Karpas-422 (cell line): ENCODE data around the gene PPP4R3A. TPM values are rescaled to one million over a fixed set of nuclear protein-coding genes. Genes with fewer than 3 reads are reported as not detected.
"Not testable (repeated sequence)": the region's sequence is repeated elsewhere in the genome, so short reads cannot be mapped to it uniquely, and the experiment has no call there.

Source experiments
- DNase-seq: peaks from one replicate; pipeline ENCODE4 v3.0.0-alpha.2; 2015
- H2AFZ ChIP-seq: fragments of 200-600 bp; sonication (generic); 2 replicates; pipeline ENCODE4 v1.6.1; 2014; ENCODE audit warnings: antibody characterized with exemption, low read length, mixed read lengths
- H3K27ac ChIP-seq: fragments of 200-600 bp; sonication (generic); 2 replicates; pipeline ENCODE4 v1.5.1; 2014; ENCODE audit warnings: mild to moderate bottlenecking, low read length, moderate library complexity
- H3K27me3 ChIP-seq: fragments of 200-600 bp; sonication (generic); 2 replicates; pipeline ENCODE4 v1.6.1; 2014; ENCODE audit warnings: low read length, mixed read lengths
- H3K36me3 ChIP-seq: fragments of 200-600 bp; sonication (generic); 2 replicates; pipeline ENCODE4 v1.6.1; 2014; ENCODE audit warnings: low read length, mixed read lengths; ENCODE audit not compliant: insufficient read depth
- H3K4me1 ChIP-seq: fragments of 200-600 bp; sonication (generic); 2 replicates; pipeline ENCODE4 v1.6.1; 2014; ENCODE audit warnings: mild to moderate bottlenecking, low read length, mixed read lengths
- H3K4me2 ChIP-seq: fragments of 200-600 bp; sonication (generic); 2 replicates; pipeline ENCODE4 v1.6.1; 2014; ENCODE audit warnings: low read length, low read depth, mild to moderate bottlenecking; ENCODE audit not compliant: poor library complexity, severe bottlenecking
- H3K4me3 ChIP-seq: fragments of 200-600 bp; sonication (generic); 2 replicates; pipeline ENCODE4 v1.5.1; 2014; ENCODE audit warnings: mild to moderate bottlenecking, antibody characterized with exemption, low read length, mixed read lengths
- H3K79me2 ChIP-seq: fragments of 200-600 bp; sonication (generic); 2 replicates; pipeline ENCODE4 v1.6.1; 2014; ENCODE audit warnings: mild to moderate bottlenecking, low read length, mixed read lengths
- H3K9ac ChIP-seq: fragments of 200-600 bp; sonication (generic); 2 replicates; pipeline ENCODE4 v1.6.0; 2014; ENCODE audit warnings: low read length
- H3K9me2 ChIP-seq: fragments of 200-600 bp; sonication (generic), shearing (Covaris generic); replicated peaks from 2 replicates; pipeline ENCODE4 v1.6.0; 2014; ENCODE audit warnings: mild to moderate bottlenecking, low read length, moderate library complexity; ENCODE audit not compliant: insufficient read depth
- H3K9me3 ChIP-seq: fragments of 300-700, 200-600 bp; sonication (generic); 2 replicates; pipeline ENCODE4 v1.6.1; 2014; ENCODE audit warnings: low read length, mixed read lengths
- H4K20me1 ChIP-seq: fragments of 200-600 bp; sonication (generic); 2 replicates; pipeline ENCODE4 v1.6.1; 2014; ENCODE audit warnings: mild to moderate bottlenecking, antibody characterized with exemption, low read length, low read depth; ENCODE audit not compliant: insufficient read depth
- total RNA-seq: library from RNA; depleted of rRNA; stranded (reverse); fragments of >200 nt; shearing (Covaris generic); gene quantifications from 2 replicates; pipeline ENCODE4 v1.2.3, GENCODE V29; 2014; ENCODE audit warnings: low replicate concordance

Gene PPP4R3A
- total RNA-seq, 1 experiment from 2014 or later = 99.5 TPM

GRCh38 chr14:91415794-91416743 is 94.0 kb downstream of the PPP4R3A start:
- H4K20me1 ChIP-seq = peaks cover 14% of the 10 kb centered on the region; the same call in 1 of the 2 replicates
- H3K4me2 ChIP-seq = peak overlapping the region; percentile 86
- H3K9ac ChIP-seq = peak overlapping the region; percentile 77
- no peaks in the 10 kb centered on the region for H3K9me2 ChIP-seq
- DNase-seq = peak; percentile 96
- no peaks in the 10 kb centered on the region for H3K9me3 ChIP-seq
- H2AFZ ChIP-seq = peak overlapping the region; percentile 31; the same call in 1 of the 2 replicates
- H3K27ac ChIP-seq = peak overlapping the region; percentile 93
- peaks cover 27% of the 10 kb centered on the region for H3K36me3 ChIP-seq
- peak overlapping the region; percentile 78 for H3K4me3 ChIP-seq
- peaks cover 63% of the 10 kb centered on the region for H3K4me1 ChIP-seq
- H3K27me3 ChIP-seq = no peaks in the 10 kb centered on the region
- peaks cover 52% of the 10 kb centered on the region for H3K79me2 ChIP-seq

- H3K27me3 ChIP-seq = no peaks in the 10 kb centered on the region
Measured at GRCh38 chr14:91414475-91414833, 95.7 kb downstream of the PPP4R3A start.

GRCh38 chr14:91413547-91414474 is 96.3 kb downstream of the PPP4R3A start:
- Histone ChIP-seq H3K9me3 (no peaks in the 10 kb centered on the region), H2AFZ (no peak overlapping the region), H3K27ac (no peak overlapping the region), H3K36me3 (peaks cover 34% of the 10 kb centered on the region), H3K9me2 (no peaks in the 10 kb centered on the region), H3K9ac (no peak overlapping the region), H3K4me3 (no peak overlapping the region), H3K27me3 (no peaks in the 10 kb centered on the region), H3K79me2 (peaks cover 70% of the 10 kb centered on the region), H3K4me1 (peaks cover 69% of the 10 kb centered on the region), H3K4me2 (peak overlapping the region; percentile 31), H4K20me1 (peaks cover 29% of the 10 kb centered on the region)
- no peak for DNase-seq

More at GRCh38 chr14:91414475-91414833, 95.7 kb downstream of the PPP4R3A start:
- H4K20me1 ChIP-seq = peaks cover 28% of the 10 kb centered on the region
- 0 out of 2 replicates have a peak overlapping the region, but pooled peaks have one; percentile 21 for H3K9ac ChIP-seq
- peak overlapping the region; percentile 86 for H3K4me2 ChIP-seq
- no peak overlapping the region for H2AFZ ChIP-seq
- H3K9me3 ChIP-seq = no peaks in the 10 kb centered on the region
- no peak overlapping the region for H3K27ac ChIP-seq
- no peaks in the 10 kb centered on the region for H3K9me2 ChIP-seq
- H3K4me1 ChIP-seq = peaks cover 75% of the 10 kb centered on the region
- H3K79me2 ChIP-seq = peaks cover 68% of the 10 kb centered on the region
- H3K4me3 ChIP-seq = 0 out of 2 replicates have a peak overlapping the region, but pooled peaks have one; percentile 78
- no peak for DNase-seq
- peaks cover 33% of the 10 kb centered on the region for H3K36me3 ChIP-seq

- Histone ChIP-seq H3K4me1 (peaks cover 61% of the 10 kb centered on the region), H3K4me2 (no peak overlapping the region), H2AFZ (no peak overlapping the region), H3K79me2 (peaks cover 78% of the 10 kb centered on the region), H3K9ac (no peak overlapping the region), H3K27ac (no peak overlapping the region), H3K9me2 (no peaks in the 10 kb centered on the region), H3K4me3 (no peak overlapping the region), H4K20me1 (peaks cover 37% of the 10 kb centered on the region), H3K27me3 (no peaks in the 10 kb centered on the region), H3K36me3 (peaks cover 43% of the 10 kb centered on the region), H3K9me3 (no peaks in the 10 kb centered on the region)
- no peak for DNase-seq
Measured at GRCh38 chr14:91412939-91413338, 97.2 kb downstream of the PPP4R3A start.

- H3K27ac ChIP-seq = no peak overlapping the region
- peaks cover 54% of the 10 kb centered on the region for H3K4me1 ChIP-seq
- H3K27me3 ChIP-seq = no peaks in the 10 kb centered on the region
- no peak overlapping the region for H2AFZ ChIP-seq
- no peak for DNase-seq
- no peak overlapping the region for H3K9ac ChIP-seq
- peak overlapping the region; percentile 6 for H3K4me2 ChIP-seq
- peaks cover 57% of the 10 kb centered on the region for H3K36me3 ChIP-seq
- no peak overlapping the region for H3K4me3 ChIP-seq
- H3K9me2 ChIP-seq = no peaks in the 10 kb centered on the region
- H4K20me1 ChIP-seq = peaks cover 57% of the 10 kb centered on the region
- H3K9me3 ChIP-seq = no peaks in the 10 kb centered on the region
- H3K79me2 ChIP-seq = peaks cover 88% of the 10 kb centered on the region
Measured at GRCh38 chr14:91410771-91411536, 99.2 kb downstream of the PPP4R3A start.

GRCh38 chr14:91409928-91410718 is 100.0 kb downstream of the PPP4R3A start:
- H4K20me1 ChIP-seq = peaks cover 65% of the 10 kb centered on the region
- no peaks in the 10 kb centered on the region for H3K27me3 ChIP-seq
- H3K79me2 ChIP-seq = peaks cover 91% of the 10 kb centered on the region
- peak overlapping the region; percentile 6 for H3K4me2 ChIP-seq
- H2AFZ ChIP-seq = no peak overlapping the region
- no peak overlapping the region for H3K4me3 ChIP-seq
- H3K27ac ChIP-seq = no peak overlapping the region
- no peaks in the 10 kb centered on the region for H3K9me2 ChIP-seq
- H3K9ac ChIP-seq = no peak overlapping the region
- H3K9me3 ChIP-seq = no peaks in the 10 kb centered on the region
- peaks cover 56% of the 10 kb centered on the region for H3K36me3 ChIP-seq
- peaks cover 46% of the 10 kb centered on the region for H3K4me1 ChIP-seq
- DNase-seq = no peak

GRCh38 chr14:91409240-91409639 is 100.9 kb downstream of the PPP4R3A start:
- H3K4me2 ChIP-seq = not testable (repeated sequence)

More at GRCh38 chr14:91409240-91409639, 100.9 kb downstream of the PPP4R3A start:
- not testable (repeated sequence) for H3K4me3 ChIP-seq, H3K27ac ChIP-seq, H2AFZ ChIP-seq, H3K27me3 ChIP-seq, H3K9me3 ChIP-seq, H3K9me2 ChIP-seq, DNase-seq, H3K9ac ChIP-seq
- Histone ChIP-seq H4K20me1 (peaks cover 70% of the 10 kb centered on the region), H3K36me3 (peaks cover 47% of the 10 kb centered on the region), H3K4me1 (peaks cover 37% of the 10 kb centered on the region), H3K79me2 (peaks cover 87% of the 10 kb centered on the region)
